Vagina (tissue), 2 donors: ENCODE data around the gene LAMTOR1. TPM values are rescaled to one million over a fixed set of nuclear protein-coding genes. Genes with fewer than 3 reads are reported as not detected.

ENCODE experiments used
- DNase-seq, 2 donors: peaks; one replicate each; pipeline ENCODE4 v3.0.0-alpha.2; 2017; ENCODE audit errors: extremely low spot score in 2 of 2
- H3K27ac ChIP-seq: fragments of 200-600 bp; sonication (generic); one replicate; pipeline ENCODE4 v1.5.1; 2019
- H3K27me3 ChIP-seq: fragments of 200-600 bp; sonication (generic); one replicate; pipeline ENCODE4 v1.5.1; 2019
- H3K36me3 ChIP-seq, 2 donors: fragments of 200-600 bp; sonication (generic); one replicate each; pipeline ENCODE4 v1.5.1; 2017 to 2019
- H3K4me1 ChIP-seq: fragments of 200-600 bp; sonication (generic); one replicate; pipeline ENCODE4 v1.5.1; 2019
- H3K4me3 ChIP-seq, 2 donors: fragments of 200-600 bp; sonication (generic); 1 replicate in 1 of 2; 2 replicates in 1 of 2; pipeline ENCODE4 v1.5.1; 2016 to 2019
- H3K9me3 ChIP-seq: fragments of 200-600 bp; sonication (generic); one replicate; pipeline ENCODE4 v1.5.1; 2019
- POLR2A ChIP-seq, 2 donors: fragments of 450-650 bp; IDR thresholded peaks; one replicate each; pipeline ENCODE4 v1.6.1; 2017; ENCODE audit warnings: antibody characterized with exemption in 2 of 2, mild to moderate bottlenecking in 2 of 2, moderate library complexity in 2 of 2
- POLR2AphosphoS5 ChIP-seq, 2 donors: sonication (generic); formaldehyde crosslinking; IDR thresholded peaks; one replicate each; pipeline ENCODE4 v1.9.0; 2017; ENCODE audit warnings: antibody characterized with exemption in 2 of 2, mild to moderate bottlenecking in 2 of 2, low read depth in 1 of 2; ENCODE audit not compliant: insufficient read depth in 1 of 2
- intact Hi-C: fragments of 100-400 bp; cut with DNase I; formaldehyde crosslinking; loops from one replicate; pipeline ENCODE4 v1.15.1; 2023
- total RNA-seq: library from RNA; depleted of rRNA; stranded (reverse); fragments of >200 nt; gene quantifications from one replicate; pipeline ENCODE4 v1.2.3, GENCODE V29; 2016
- TF ChIP-seq, protein P1 (sequence below), 3 experiments: fragments of 450-650 bp in 2 of 3; fragments of 200-600 bp in 1 of 3; sonication (generic) in 1 of 3; IDR thresholded peaks; one replicate each; pipeline ENCODE4 v1.5.1; 2017 to 2019; ENCODE audit warnings: antibody characterized with exemption in 3 of 3, mild to moderate bottlenecking in 2 of 3, moderate library complexity in 2 of 3

Gene LAMTOR1
- total RNA-seq, 1 donor from 2014 or later: 87.4 TPM

GRCh38 chr11:72141066-72141465, 38.0 kb upstream of the LAMTOR1 start:
- DNase-seq: no peak
- TF ChIP-seq POLR2AphosphoS5 (IDR thresholded peaks at IDR 0.05; ENCODE audit: insufficient read depth in 1 of 2, low read depth in 1 of 2): no peak
- no peak for TF ChIP-seq POLR2A (IDR thresholded peaks at IDR 0.05)
- TF ChIP-seq, protein P1, sequence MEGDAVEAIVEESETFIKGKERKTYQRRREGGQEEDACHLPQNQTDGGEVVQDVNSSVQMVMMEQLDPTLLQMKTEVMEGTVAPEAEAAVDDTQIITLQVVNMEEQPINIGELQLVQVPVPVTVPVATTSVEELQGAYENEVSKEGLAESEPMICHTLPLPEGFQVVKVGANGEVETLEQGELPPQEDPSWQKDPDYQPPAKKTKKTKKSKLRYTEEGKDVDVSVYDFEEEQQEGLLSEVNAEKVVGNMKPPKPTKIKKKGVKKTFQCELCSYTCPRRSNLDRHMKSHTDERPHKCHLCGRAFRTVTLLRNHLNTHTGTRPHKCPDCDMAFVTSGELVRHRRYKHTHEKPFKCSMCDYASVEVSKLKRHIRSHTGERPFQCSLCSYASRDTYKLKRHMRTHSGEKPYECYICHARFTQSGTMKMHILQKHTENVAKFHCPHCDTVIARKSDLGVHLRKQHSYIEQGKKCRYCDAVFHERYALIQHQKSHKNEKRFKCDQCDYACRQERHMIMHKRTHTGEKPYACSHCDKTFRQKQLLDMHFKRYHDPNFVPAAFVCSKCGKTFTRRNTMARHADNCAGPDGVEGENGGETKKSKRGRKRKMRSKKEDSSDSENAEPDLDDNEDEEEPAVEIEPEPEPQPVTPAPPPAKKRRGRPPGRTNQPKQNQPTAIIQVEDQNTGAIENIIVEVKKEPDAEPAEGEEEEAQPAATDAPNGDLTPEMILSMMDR (IDR thresholded peaks at IDR 0.05): no peak
- no peaks in the 10 kb centered on the region for H3K36me3 ChIP-seq
- no peak overlapping the region for H3K27ac ChIP-seq
- H3K27me3 ChIP-seq: no peaks in the 10 kb centered on the region
- H3K9me3 ChIP-seq: no peaks in the 10 kb centered on the region
- H3K4me1 ChIP-seq: no peaks in the 10 kb centered on the region
- intact Hi-C loops: loop anchor here (10.0 kb wide), 1 partner anchor 274 kb away; no protein-coding TSS in a partner anchor
- no peak overlapping the region for H3K4me3 ChIP-seq

GRCh38 chr11:72140661-72141060, 37.6 kb upstream of the LAMTOR1 start:
- no peak overlapping the region for H3K4me3 ChIP-seq
- H3K9me3 ChIP-seq: no peaks in the 10 kb centered on the region
- TF ChIP-seq POLR2A (IDR thresholded peaks at IDR 0.05) (no peak), POLR2AphosphoS5 (IDR thresholded peaks at IDR 0.05; ENCODE audit: insufficient read depth in 1 of 2, low read depth in 1 of 2) (no peak)
- TF ChIP-seq, protein P1 (IDR thresholded peaks at IDR 0.05): no peak
- H3K27ac ChIP-seq: no peak overlapping the region
- H3K27me3 ChIP-seq: no peaks in the 10 kb centered on the region
- H3K4me1 ChIP-seq: no peaks in the 10 kb centered on the region
- DNase-seq: no peak
- intact Hi-C loops: loop anchor here (10.0 kb wide), 1 partner anchor 274 kb away; no protein-coding TSS in a partner anchor
- no peaks in the 10 kb centered on the region for H3K36me3 ChIP-seq

GRCh38 chr11:72139500-72139899, 36.4 kb upstream of the LAMTOR1 start:
- Histone ChIP-seq H3K4me3 (no peak overlapping the region), H3K4me1 (no peaks in the 10 kb centered on the region), H3K36me3 (no peaks in the 10 kb centered on the region), H3K9me3 (no peaks in the 10 kb centered on the region), H3K27ac (no peak overlapping the region), H3K27me3 (no peaks in the 10 kb centered on the region)
- intact Hi-C loops: no loop called here
- TF ChIP-seq POLR2A (IDR thresholded peaks at IDR 0.05) (no peak), POLR2AphosphoS5 (IDR thresholded peaks at IDR 0.05; ENCODE audit: insufficient read depth in 1 of 2, low read depth in 1 of 2) (no peak)
- TF ChIP-seq, protein P1 (IDR thresholded peaks at IDR 0.05): no peak
- DNase-seq: no peak

DNA sequence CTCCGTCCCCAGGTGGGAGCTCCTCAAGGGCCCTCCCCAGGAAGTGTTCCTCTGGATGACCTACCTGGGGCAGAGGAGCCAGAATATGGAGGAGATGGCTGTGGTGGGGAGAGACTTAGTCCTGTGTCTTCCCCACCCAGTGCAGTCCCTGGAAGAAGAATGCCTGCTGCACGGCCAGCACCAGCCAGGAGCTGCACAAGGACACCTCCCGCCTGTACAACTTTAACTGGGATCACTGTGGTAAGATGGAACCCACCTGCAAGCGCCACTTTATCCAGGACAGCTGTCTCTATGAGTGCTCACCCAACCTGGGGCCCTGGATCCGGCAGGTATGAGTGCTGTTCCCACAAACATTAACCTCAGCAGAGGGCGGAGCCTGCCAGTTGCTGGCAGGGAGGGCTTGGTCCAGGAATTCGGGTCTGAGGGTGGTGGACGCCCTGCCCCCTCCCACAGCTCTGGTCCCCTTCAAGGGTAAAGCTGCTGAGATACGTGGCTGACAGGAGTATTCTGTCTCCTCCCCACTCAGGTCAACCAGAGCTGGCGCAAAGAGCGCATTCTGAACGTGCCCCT, 35.8 kb upstream of the LAMTOR1 start:
- Histone ChIP-seq H3K36me3 (no peaks in the 10 kb centered on the region), H3K27me3 (no peaks in the 10 kb centered on the region), H3K27ac (no peak overlapping the region), H3K4me1 (no peaks in the 10 kb centered on the region), H3K4me3 (no peak overlapping the region), H3K9me3 (no peaks in the 10 kb centered on the region)
- no peak for DNase-seq
- TF ChIP-seq POLR2A (IDR thresholded peaks at IDR 0.05) (no peak), POLR2AphosphoS5 (IDR thresholded peaks at IDR 0.05; ENCODE audit: insufficient read depth in 1 of 2, low read depth in 1 of 2) (no peak)
- TF ChIP-seq, protein P1 (IDR thresholded peaks at IDR 0.05): no peak
- intact Hi-C loops: no loop called here

DNA sequence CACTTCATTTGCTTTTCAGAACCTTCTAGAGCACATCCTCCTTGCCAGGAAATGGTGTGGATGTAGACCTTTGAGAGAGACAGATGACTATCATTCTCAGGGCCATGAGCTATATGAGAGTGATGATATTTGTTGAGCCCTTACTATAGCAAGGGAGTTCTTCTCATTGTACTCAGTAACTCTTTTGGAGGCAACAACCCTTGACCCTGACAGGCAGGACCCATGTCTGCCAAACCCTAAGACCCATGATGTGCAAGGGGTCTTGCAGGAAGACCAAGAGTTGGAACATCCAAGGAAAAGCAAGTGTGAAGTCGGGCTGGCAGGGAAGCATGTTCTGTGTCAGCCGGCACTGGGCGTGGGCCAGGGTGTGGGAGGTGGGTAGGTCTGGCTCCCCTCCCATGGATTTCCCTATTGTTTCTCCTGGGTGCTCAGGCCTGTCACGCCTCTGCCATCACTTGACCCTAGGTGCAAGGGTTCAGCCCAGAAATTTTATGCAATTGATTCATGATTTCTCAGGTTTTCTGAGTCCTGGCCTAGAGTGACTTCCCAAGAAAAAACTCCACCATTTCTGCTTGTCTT, 33.7 kb upstream of the LAMTOR1 start:
- Histone ChIP-seq H3K27me3 (no peaks in the 10 kb centered on the region), H3K4me3 (no peak overlapping the region), H3K27ac (no peak overlapping the region), H3K4me1 (no peaks in the 10 kb centered on the region), H3K9me3 (no peaks in the 10 kb centered on the region), H3K36me3 (no peaks in the 10 kb centered on the region)
- intact Hi-C loops: no loop called here
- TF ChIP-seq, protein P1 (IDR thresholded peaks at IDR 0.05): no peak
- TF ChIP-seq POLR2AphosphoS5 (IDR thresholded peaks at IDR 0.05; ENCODE audit: insufficient read depth in 1 of 2, low read depth in 1 of 2): no peak
- no peak for TF ChIP-seq POLR2A (IDR thresholded peaks at IDR 0.05)
- DNase-seq: no peak
